Epithelial cell of proximal tubule (primary cell): ENCODE measurements around the gene KCNE2. TPM values are rescaled to one million over a fixed set of nuclear protein-coding genes. Genes with fewer than 3 reads are reported as not detected.

ENCODE experiments used
- DNase-seq: peaks from one replicate; pipeline ENCODE4 v3.0.0-alpha.2; 2011; ENCODE audit warnings: low read depth
- H3K4me3 ChIP-seq: 2 replicates; pipeline ENCODE4 v1.5.1; 2011; ENCODE audit warnings: low read depth, mild to moderate bottlenecking, low read length
- CTCF ChIP-seq: conservative IDR thresholded peaks from 2 replicates; pipeline ENCODE4 v1.5.1; 2012; ENCODE audit warnings: low read depth, mild to moderate bottlenecking, low read length
- total RNA-seq: library from RNA; depleted of rRNA; stranded (reverse); fragments of >200 nt; gene quantifications from 2 replicates; pipeline ENCODE4 v1.2.3, GENCODE V29; 2015

The KCNE2 gene
- total RNA-seq, 1 donor from 2014 or later, result not detected

GRCh38 chr21:34335316-34335715 lies 28.5 kb upstream of the KCNE2 start:
- TF ChIP-seq CTCF, result no peak

GRCh38 chr21:34336245-34336644 lies 27.6 kb upstream of the KCNE2 start:
- no peak for DNase-seq

More at GRCh38 chr21:34335316-34335715, 28.5 kb upstream of the KCNE2 start:
- no peak overlapping the region for H3K4me3 ChIP-seq
- DNase-seq, result no peak

GRCh38 chr21:34336756-34337391 lies 26.9 kb upstream of the KCNE2 start:
- no peak overlapping the region for H3K4me3 ChIP-seq
- no peak for TF ChIP-seq CTCF
- DNase-seq, result no peak

More at GRCh38 chr21:34336245-34336644, 27.6 kb upstream of the KCNE2 start:
- no peak for TF ChIP-seq CTCF
- no peak overlapping the region for H3K4me3 ChIP-seq

- no peak for DNase-seq
- TF ChIP-seq CTCF, result no peak
- no peak overlapping the region for H3K4me3 ChIP-seq
Measured at GRCh38 chr21:34337741-34338140, 26.1 kb upstream of the KCNE2 start.

- TF ChIP-seq CTCF, result no peak
- no peak for DNase-seq
- H3K4me3 ChIP-seq, result no peak overlapping the region
Measured at GRCh38 chr21:34338226-34338625, 25.6 kb upstream of the KCNE2 start.

- no peak overlapping the region for H3K4me3 ChIP-seq
- no peak for TF ChIP-seq CTCF
- DNase-seq, result no peak
Measured at GRCh38 chr21:34340061-34340460, 23.7 kb upstream of the KCNE2 start.

GRCh38 chr21:34342476-34342875 lies 21.3 kb upstream of the KCNE2 start:
- TF ChIP-seq CTCF, result no peak
- no peak overlapping the region for H3K4me3 ChIP-seq
- DNase-seq, result no peak
